SK-N-SH (cell line): ENCODE data around the gene CDKAL1. TPM values are rescaled to one million over a fixed set of nuclear protein-coding genes. Genes with fewer than 3 reads are reported as not detected.

ENCODE experiments used
- CTCF ChIA-PET: fragments of 300-600, 350-600 bp; formaldehyde crosslinking; extraction: SDS; loops from one replicate; lab custom pipeline; 2021; lab: Yijun Ruan, JAX
- POLR2A ChIA-PET: fragments of 350-600 bp; sonication (Branson Sonifier 250); formaldehyde crosslinking; extraction: SDS; loops from one replicate; lab custom pipeline; 2020; ENCODE audit warnings: antibody characterized with exemption, inconsistent platforms; lab: Yijun Ruan, JAX
- DNase-seq: peaks from one replicate; pipeline ENCODE4 v3.0.0; 2012
- H2AFZ ChIP-seq: fragments of 200-600 bp; sonication (generic); 2 replicates; pipeline ENCODE4 v1.8.1; 2016; ENCODE audit warnings: antibody characterized with exemption, mild to moderate bottlenecking, low read depth
- H3F3A ChIP-seq: fragments of 200-600 bp; sonication (generic); replicated peaks from 2 replicates; pipeline ENCODE3; 2016; ENCODE audit warnings: antibody characterized with exemption, mild to moderate bottlenecking; ENCODE audit not compliant: insufficient read depth
- H3K27ac ChIP-seq, 2 experiments: fragments of 200-500 bp in 1 of 2; fragments of 200-600 bp in 1 of 2; sonication (Bioruptor generic) in 1 of 2; sonication (generic), shearing (Covaris generic) in 1 of 2; 2 replicates each; pipeline versions ENCODE4 v1.5.1 to v1.6.1; 2014 to 2016; ENCODE audit warnings: low read depth in 2 of 2, inconsistent platforms in 1 of 2, low read length in 1 of 2, mild to moderate bottlenecking in 1 of 2, mixed read lengths in 1 of 2
- H3K27me3 ChIP-seq: fragments of 200-600 bp; sonication (generic), shearing (Covaris generic); 2 replicates; pipeline ENCODE4 v1.6.1; 2016; ENCODE audit warnings: mixed run types; ENCODE audit not compliant: insufficient read depth
- H3K36me3 ChIP-seq, 2 experiments: fragments of 200-500 bp in 1 of 2; fragments of 200-600 bp in 1 of 2; sonication (Bioruptor generic) in 1 of 2; sonication (generic) in 1 of 2; replicated peaks in 1 of 2; 2 replicates each; pipeline versions ENCODE3 to v1.5.1; 2014 to 2016; ENCODE audit warnings: low read length in 1 of 2, mild to moderate bottlenecking in 1 of 2; ENCODE audit not compliant: insufficient read depth in 2 of 2, control insufficient read depth in 1 of 2
- H3K4me1 ChIP-seq, 2 experiments: fragments of 200-500 bp in 1 of 2; fragments of 200-600 bp in 1 of 2; sonication (Bioruptor generic) in 1 of 2; sonication (generic), shearing (Covaris generic) in 1 of 2; 2 replicates each; pipeline versions ENCODE4 v1.5.1 to v1.6.1; 2014 to 2016; ENCODE audit warnings: low read depth in 1 of 2, low read length in 1 of 2, mixed run types in 1 of 2; ENCODE audit not compliant: insufficient read depth in 2 of 2, control insufficient read depth in 1 of 2
- H3K4me2 ChIP-seq: fragments of 200-600 bp; sonication (generic), shearing (Covaris generic); 2 replicates; pipeline ENCODE4 v1.6.1; 2017; ENCODE audit warnings: mixed run types
- H3K4me3 ChIP-seq, 2 experiments: fragments of 200-500 bp in 1 of 2; fragments of 200-600 bp in 1 of 2; sonication (Bioruptor generic) in 1 of 2; sonication (generic), shearing (Covaris generic) in 1 of 2; 2 replicates each; pipeline versions ENCODE4 v1.5.1 to v1.8.1; 2014 to 2016; ENCODE audit warnings: low read depth in 2 of 2, inconsistent platforms in 1 of 2, low read length in 1 of 2, mild to moderate bottlenecking in 1 of 2, mixed read lengths in 1 of 2, moderate library complexity in 1 of 2
- H3K79me2 ChIP-seq: fragments of 200-600 bp; sonication (generic); 2 replicates; pipeline ENCODE4 v1.8.1; 2017; ENCODE audit warnings: mild to moderate bottlenecking; ENCODE audit not compliant: insufficient read depth
- H3K9ac ChIP-seq: fragments of 200-600 bp; sonication (generic); 2 replicates; pipeline ENCODE4 v1.6.1; 2017; ENCODE audit warnings: mixed run types
- H3K9me2 ChIP-seq: fragments of 200-600 bp; sonication (generic); 2 replicates; pipeline ENCODE4 v1.6.1; 2017; ENCODE audit warnings: mixed run types
- H3K9me3 ChIP-seq: fragments of 200-600 bp; sonication (generic); 2 replicates; pipeline ENCODE4 v1.6.1; 2017; ENCODE audit warnings: mixed run types, mild to moderate bottlenecking, moderate library complexity
- H4K20me1 ChIP-seq: fragments of 200-600 bp; sonication (generic); 2 replicates; pipeline ENCODE4 v1.6.1; 2017; ENCODE audit warnings: mild to moderate bottlenecking, mixed run types; ENCODE audit not compliant: insufficient read depth
- ELF1 ChIP-seq: IDR thresholded peaks from 2 replicates; pipeline ENCODE4 v1.4.0; 2012
- FOSL2 ChIP-seq: IDR thresholded peaks from 2 replicates; pipeline ENCODE4 v1.4.0; 2012; ENCODE audit warnings: low read depth, mild to moderate bottlenecking, moderate library complexity, borderline replicate concordance
- FOXM1 ChIP-seq: IDR thresholded peaks from 2 replicates; pipeline ENCODE4 v1.4.0; 2012; ENCODE audit warnings: low read depth, mild to moderate bottlenecking
- GABPA ChIP-seq: IDR thresholded peaks from 2 replicates; pipeline ENCODE4 v1.4.0; 2012; ENCODE audit warnings: low read depth, mild to moderate bottlenecking
- GATA2 ChIP-seq: sonication (generic); formaldehyde crosslinking; IDR thresholded peaks from 2 replicates; pipeline ENCODE4 v1.5.0; 2020; ENCODE audit warnings: mild to moderate bottlenecking, missing genetic modification reagents
- JUND ChIP-seq: IDR thresholded peaks from 2 replicates; pipeline ENCODE4 v1.4.0; 2012
- NFIC ChIP-seq: IDR thresholded peaks from 2 replicates; pipeline ENCODE4 v1.4.0; 2012; ENCODE audit warnings: borderline replicate concordance
- RAD21 ChIP-seq: IDR thresholded peaks from 2 replicates; pipeline ENCODE4 v1.6.1; 2012; ENCODE audit warnings: mild to moderate bottlenecking, low read length
- RCOR1 ChIP-seq: fragments of 150-350 bp; IDR thresholded peaks from 2 replicates; pipeline ENCODE4 v1.6.1; 2017; ENCODE audit warnings: antibody characterized with exemption, low read length
- RXRA ChIP-seq: IDR thresholded peaks from 2 replicates; pipeline ENCODE4 v1.4.0; 2012; ENCODE audit warnings: low read depth, mild to moderate bottlenecking, borderline replicate concordance
- SIN3A ChIP-seq: IDR thresholded peaks from 2 replicates; pipeline ENCODE4 v1.6.1; 2012; ENCODE audit warnings: low read depth, mild to moderate bottlenecking, low read length, moderate library complexity, borderline replicate concordance
- TCF12 ChIP-seq: IDR thresholded peaks from 2 replicates; pipeline ENCODE4 v1.4.0; 2012
- TEAD4 ChIP-seq: IDR thresholded peaks from 2 replicates; pipeline ENCODE4 v1.4.0; 2012; ENCODE audit warnings: mild to moderate bottlenecking, borderline replicate concordance; ENCODE audit not compliant: insufficient read depth
- YY1 ChIP-seq: IDR thresholded peaks from 2 replicates; pipeline ENCODE4 v1.4.0; 2012; ENCODE audit warnings: low read depth, mild to moderate bottlenecking
- WGBS: methylation state at CpG from one replicate; pipeline ENCODE4 v1.1.6; 2017; ENCODE audit warnings: low lambda C conversion rate; 5-methylcytosine and 5-hydroxymethylcytosine counted together
- polyA plus RNA-seq, 3 experiments: library from polyadenylated mRNA; depleted of rRNA; stranded (reverse); fragments of >200 nt; gene quantifications; 2 replicates each; pipeline ENCODE4 v1.2.3, GENCODE V29; 2012
- TF ChIP-seq, protein P1 (sequence below): IDR thresholded peaks from 2 replicates; pipeline ENCODE4 v1.4.0; 2012; ENCODE audit warnings: low read depth, borderline replicate concordance
- TF ChIP-seq, protein P2 (sequence below): IDR thresholded peaks from 2 replicates; pipeline ENCODE4 v1.4.0; 2012; ENCODE audit warnings: low read depth, borderline replicate concordance
- TF ChIP-seq, protein P3 (sequence below): IDR thresholded peaks from 2 replicates; pipeline ENCODE4 v1.4.0; 2012; ENCODE audit warnings: low read depth
- TF ChIP-seq, protein P4 (sequence below): fragments of 200-600 bp; sonication (generic); IDR thresholded peaks from 2 replicates; pipeline ENCODE4 v1.6.1; 2017; ENCODE audit warnings: antibody characterized with exemption, mild to moderate bottlenecking, moderate library complexity
- TF ChIP-seq, protein P5 (sequence below): fragments of 150-350 bp; IDR thresholded peaks from 2 replicates; pipeline ENCODE4 v1.6.1; 2016; ENCODE audit warnings: mild to moderate bottlenecking, low read depth, low read length

CDKAL1 gene
- polyA plus RNA-seq, 1 of the 3 experiments (the other 2 are of a cell fraction), result 2.6 TPM

DNA sequence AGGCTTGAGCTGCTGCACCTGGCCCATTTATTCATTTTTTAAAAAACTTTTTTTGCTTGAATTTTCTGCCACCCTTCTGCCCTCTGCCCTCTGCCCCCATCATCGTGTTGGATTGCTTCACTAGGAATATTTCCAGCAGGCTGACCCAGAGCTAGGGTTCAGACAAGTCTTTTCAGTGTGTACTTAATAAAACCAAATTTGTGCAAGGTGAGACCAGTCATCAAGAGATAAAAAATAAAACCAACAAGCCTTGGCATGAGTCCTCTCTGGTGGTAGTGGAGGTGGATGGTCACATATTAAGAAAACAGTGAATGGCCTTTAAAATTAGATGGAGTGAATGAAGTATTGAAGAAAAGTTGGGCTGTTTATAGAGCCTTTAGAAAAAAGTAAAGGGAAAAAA is 239.6 kb downstream of the CDKAL1 start:
- Histone ChIP-seq H3K9me3 (no peaks in the 10 kb centered on the region), H3F3A (no peaks in the 10 kb centered on the region)
- no peak for TF ChIP-seq JUND
- TF ChIP-seq, protein P1, sequence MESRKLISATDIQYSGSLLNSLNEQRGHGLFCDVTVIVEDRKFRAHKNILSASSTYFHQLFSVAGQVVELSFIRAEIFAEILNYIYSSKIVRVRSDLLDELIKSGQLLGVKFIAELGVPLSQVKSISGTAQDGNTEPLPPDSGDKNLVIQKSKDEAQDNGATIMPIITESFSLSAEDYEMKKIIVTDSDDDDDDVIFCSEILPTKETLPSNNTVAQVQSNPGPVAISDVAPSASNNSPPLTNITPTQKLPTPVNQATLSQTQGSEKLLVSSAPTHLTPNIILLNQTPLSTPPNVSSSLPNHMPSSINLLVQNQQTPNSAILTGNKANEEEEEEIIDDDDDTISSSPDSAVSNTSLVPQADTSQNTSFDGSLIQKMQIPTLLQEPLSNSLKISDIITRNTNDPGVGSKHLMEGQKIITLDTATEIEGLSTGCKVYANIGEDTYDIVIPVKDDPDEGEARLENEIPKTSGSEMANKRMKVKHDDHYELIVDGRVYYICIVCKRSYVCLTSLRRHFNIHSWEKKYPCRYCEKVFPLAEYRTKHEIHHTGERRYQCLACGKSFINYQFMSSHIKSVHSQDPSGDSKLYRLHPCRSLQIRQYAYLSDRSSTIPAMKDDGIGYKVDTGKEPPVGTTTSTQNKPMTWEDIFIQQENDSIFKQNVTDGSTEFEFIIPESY, result no peak
- no peak for TF ChIP-seq RCOR1
- TF ChIP-seq, protein P2, sequence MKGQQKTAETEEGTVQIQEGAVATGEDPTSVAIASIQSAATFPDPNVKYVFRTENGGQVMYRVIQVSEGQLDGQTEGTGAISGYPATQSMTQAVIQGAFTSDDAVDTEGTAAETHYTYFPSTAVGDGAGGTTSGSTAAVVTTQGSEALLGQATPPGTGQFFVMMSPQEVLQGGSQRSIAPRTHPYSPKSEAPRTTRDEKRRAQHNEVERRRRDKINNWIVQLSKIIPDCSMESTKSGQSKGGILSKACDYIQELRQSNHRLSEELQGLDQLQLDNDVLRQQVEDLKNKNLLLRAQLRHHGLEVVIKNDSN, result no peak
- no peak for TF ChIP-seq RAD21
- no peak for TF ChIP-seq FOXM1
- TF ChIP-seq, protein P3, sequence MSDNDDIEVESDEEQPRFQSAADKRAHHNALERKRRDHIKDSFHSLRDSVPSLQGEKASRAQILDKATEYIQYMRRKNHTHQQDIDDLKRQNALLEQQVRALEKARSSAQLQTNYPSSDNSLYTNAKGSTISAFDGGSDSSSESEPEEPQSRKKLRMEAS, result no peak
- TF ChIP-seq YY1, result no peak
- TF ChIP-seq SIN3A, result no peak
- no peak for TF ChIP-seq GABPA
- no peak for TF ChIP-seq GATA2 (CRISPR knock-in tag)
- TF ChIP-seq ELF1, result no peak
- no peak for TF ChIP-seq TEAD4
- TF ChIP-seq, protein P4, sequence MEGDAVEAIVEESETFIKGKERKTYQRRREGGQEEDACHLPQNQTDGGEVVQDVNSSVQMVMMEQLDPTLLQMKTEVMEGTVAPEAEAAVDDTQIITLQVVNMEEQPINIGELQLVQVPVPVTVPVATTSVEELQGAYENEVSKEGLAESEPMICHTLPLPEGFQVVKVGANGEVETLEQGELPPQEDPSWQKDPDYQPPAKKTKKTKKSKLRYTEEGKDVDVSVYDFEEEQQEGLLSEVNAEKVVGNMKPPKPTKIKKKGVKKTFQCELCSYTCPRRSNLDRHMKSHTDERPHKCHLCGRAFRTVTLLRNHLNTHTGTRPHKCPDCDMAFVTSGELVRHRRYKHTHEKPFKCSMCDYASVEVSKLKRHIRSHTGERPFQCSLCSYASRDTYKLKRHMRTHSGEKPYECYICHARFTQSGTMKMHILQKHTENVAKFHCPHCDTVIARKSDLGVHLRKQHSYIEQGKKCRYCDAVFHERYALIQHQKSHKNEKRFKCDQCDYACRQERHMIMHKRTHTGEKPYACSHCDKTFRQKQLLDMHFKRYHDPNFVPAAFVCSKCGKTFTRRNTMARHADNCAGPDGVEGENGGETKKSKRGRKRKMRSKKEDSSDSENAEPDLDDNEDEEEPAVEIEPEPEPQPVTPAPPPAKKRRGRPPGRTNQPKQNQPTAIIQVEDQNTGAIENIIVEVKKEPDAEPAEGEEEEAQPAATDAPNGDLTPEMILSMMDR, result no peak
- no peak for TF ChIP-seq FOSL2
- TF ChIP-seq RXRA, result no peak
- TF ChIP-seq TCF12, result no peak
- TF ChIP-seq, protein P5, sequence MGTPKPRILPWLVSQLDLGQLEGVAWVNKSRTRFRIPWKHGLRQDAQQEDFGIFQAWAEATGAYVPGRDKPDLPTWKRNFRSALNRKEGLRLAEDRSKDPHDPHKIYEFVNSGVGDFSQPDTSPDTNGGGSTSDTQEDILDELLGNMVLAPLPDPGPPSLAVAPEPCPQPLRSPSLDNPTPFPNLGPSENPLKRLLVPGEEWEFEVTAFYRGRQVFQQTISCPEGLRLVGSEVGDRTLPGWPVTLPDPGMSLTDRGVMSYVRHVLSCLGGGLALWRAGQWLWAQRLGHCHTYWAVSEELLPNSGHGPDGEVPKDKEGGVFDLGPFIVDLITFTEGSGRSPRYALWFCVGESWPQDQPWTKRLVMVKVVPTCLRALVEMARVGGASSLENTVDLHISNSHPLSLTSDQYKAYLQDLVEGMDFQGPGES, result no peak
- TF ChIP-seq NFIC, result no peak
- TF ChIP-seq, all 33 proteins: peak for 0
- no peak overlapping the region for H3K4me3 ChIP-seq
- no peaks in the 10 kb centered on the region for H3K9me2 ChIP-seq
- H3K4me2 ChIP-seq, result no peak overlapping the region
- H3K79me2 ChIP-seq, result no peaks in the 10 kb centered on the region
- ChIA-PET POLR2A (no interaction called here), CTCF (interaction anchor here (0.8 kb wide), 1 partner anchor 13 kb away, joined by 3 read pairs; no protein-coding TSS in a partner anchor)
- no peak overlapping the region for H3K9ac ChIP-seq
- no peaks in the 10 kb centered on the region for H3K27me3 ChIP-seq
- no peak for DNase-seq
- no peak overlapping the region for H3K27ac ChIP-seq
- H3K4me1 ChIP-seq, result peaks cover 0 to 5% of the 10 kb centered on the region in 2 experiments; a peak in 1 of 4 replicates
- H2AFZ ChIP-seq, result no peak overlapping the region
- 100% methylated on average over 1 of the region's 1 CpG for WGBS
- no peaks in the 10 kb centered on the region for H3K36me3 ChIP-seq
- no peaks in the 10 kb centered on the region for H4K20me1 ChIP-seq
